ENCODE measurements around the gene PAPOLA. TPM values are rescaled to one million over a fixed set of nuclear protein-coding genes. Genes with fewer than 3 reads are reported as not detected.

Gene PAPOLA
- total RNA-seq, 6 experiments from 2014 or later, result 68.0 to 102 (median 88.1) TPM

DNA sequence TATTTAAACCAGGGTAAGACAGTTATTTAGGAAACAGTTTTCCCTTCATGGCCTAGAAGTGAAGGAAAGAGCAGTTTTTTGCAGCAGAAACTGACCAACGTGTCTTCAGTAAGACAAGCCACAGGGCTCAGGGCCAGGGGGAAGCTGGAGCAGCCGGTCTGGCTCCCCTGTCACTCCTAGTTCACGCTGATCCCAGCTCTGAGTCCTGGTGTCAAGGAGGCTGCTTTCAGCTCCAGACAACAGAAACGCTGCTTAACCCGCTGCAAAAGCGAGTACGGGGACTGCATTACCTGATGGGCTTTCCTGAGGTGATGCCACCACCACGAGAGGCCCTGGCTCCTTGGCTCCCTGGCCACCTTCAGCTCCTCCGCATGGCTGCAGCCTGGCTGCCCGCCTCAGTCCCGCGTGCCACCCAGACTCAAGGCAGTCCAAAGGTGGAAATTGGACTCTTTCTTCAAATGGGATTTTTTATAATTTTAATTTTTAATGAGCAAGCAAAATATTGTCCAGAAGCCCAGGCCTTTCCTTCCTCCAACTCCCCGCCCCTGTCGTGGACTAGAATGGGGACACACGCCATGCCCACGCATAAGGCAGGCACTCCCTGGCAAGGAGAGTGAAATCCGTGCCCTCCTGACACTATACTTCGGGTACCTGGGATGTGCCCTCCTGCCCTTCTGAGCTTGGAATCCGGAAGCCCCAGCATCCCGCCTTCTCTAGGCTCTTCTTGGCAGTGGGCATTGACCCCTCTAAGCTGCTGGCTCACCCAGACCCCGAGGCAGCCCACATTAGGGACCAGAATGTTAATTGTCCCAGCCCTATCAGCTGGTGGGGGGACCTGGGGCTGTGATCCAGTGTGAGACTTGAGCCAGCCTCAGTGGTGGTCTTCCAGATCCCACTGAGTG lies 85.0 kb downstream of the PAPOLA start:
- H3K27me3 ChIP-seq, result peaks cover 0 to under 1% of the 10 kb centered on the region in 2 donors
- ATAC-seq (no peak), DNase-seq (no peak)
- no peak overlapping the region for H3K4me3 ChIP-seq
- no peaks in the 10 kb centered on the region for H3K36me3 ChIP-seq
- no peaks in the 10 kb centered on the region for H3K4me1 ChIP-seq
- no peak overlapping the region for H3K27ac ChIP-seq
- TF ChIP-seq POLR2A (IDR thresholded peaks at IDR 0.05), result no peak
- TF ChIP-seq, protein P1, sequence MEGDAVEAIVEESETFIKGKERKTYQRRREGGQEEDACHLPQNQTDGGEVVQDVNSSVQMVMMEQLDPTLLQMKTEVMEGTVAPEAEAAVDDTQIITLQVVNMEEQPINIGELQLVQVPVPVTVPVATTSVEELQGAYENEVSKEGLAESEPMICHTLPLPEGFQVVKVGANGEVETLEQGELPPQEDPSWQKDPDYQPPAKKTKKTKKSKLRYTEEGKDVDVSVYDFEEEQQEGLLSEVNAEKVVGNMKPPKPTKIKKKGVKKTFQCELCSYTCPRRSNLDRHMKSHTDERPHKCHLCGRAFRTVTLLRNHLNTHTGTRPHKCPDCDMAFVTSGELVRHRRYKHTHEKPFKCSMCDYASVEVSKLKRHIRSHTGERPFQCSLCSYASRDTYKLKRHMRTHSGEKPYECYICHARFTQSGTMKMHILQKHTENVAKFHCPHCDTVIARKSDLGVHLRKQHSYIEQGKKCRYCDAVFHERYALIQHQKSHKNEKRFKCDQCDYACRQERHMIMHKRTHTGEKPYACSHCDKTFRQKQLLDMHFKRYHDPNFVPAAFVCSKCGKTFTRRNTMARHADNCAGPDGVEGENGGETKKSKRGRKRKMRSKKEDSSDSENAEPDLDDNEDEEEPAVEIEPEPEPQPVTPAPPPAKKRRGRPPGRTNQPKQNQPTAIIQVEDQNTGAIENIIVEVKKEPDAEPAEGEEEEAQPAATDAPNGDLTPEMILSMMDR (IDR thresholded peaks at IDR 0.05), result no peak
- H3K9me3 ChIP-seq, result no peaks in the 10 kb centered on the region
- intact Hi-C loops (cut with DNase I), result loop anchor here in 1 of 2 donors (10.0 kb wide), 1 partner anchor 138 kb away; no protein-coding TSS in a partner anchor
- 87% methylated on average over 5 of the region's 21 CpGs for WGBS (ENCODE audit: insufficient coverage, low coverage, low lambda C conversion rate, missing lambda C conversion rate)

DNA sequence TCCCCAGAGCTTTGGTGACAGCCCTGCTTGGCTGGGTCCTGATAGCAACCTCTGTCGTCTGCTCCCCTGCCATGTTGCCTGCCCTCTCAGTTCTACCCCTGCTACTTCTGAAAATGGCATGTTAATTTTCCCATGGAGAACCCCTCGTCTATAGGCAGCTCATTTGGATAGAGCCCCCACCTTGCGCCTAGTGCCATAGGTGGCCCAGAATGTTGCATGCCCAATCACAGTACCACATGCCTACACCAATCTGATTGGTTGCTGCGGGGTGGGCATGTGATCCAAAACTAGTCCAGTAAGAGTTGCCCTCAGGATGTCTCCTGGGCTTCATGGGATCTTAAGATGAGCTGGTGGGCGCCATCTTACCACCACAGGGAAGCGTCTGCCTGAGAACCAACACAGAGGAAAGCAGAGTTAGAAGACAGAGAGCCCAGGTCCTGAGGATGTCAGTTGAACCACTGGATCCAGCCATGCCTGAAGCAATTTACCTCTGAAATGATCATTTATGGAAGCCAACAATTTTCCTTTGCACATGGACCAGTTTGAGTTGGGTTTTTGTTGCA lies 85.7 kb downstream of the PAPOLA start:
- DNase-seq, result no peak
- intact Hi-C loops (cut with DNase I), result loop anchor here in 1 of 2 donors (10.0 kb wide), 1 partner anchor 137 kb away; no protein-coding TSS in a partner anchor
- ATAC-seq, result no peak
- Histone ChIP-seq H3K36me3 (no peaks in the 10 kb centered on the region), H3K4me1 (no peaks in the 10 kb centered on the region), H3K9me3 (no peaks in the 10 kb centered on the region), H3K27me3 (peaks cover 0 to 8% of the 10 kb centered on the region in 2 donors), H3K27ac (no peak overlapping the region), H3K4me3 (no peak overlapping the region)
- no peak for TF ChIP-seq POLR2A (IDR thresholded peaks at IDR 0.05)
- TF ChIP-seq, protein P1 (IDR thresholded peaks at IDR 0.05), result no peak
- WGBS (ENCODE audit: insufficient coverage, low coverage, low lambda C conversion rate, missing lambda C conversion rate), result no CpG with 5 or more reads among the region's 6 CpGs

DNA sequence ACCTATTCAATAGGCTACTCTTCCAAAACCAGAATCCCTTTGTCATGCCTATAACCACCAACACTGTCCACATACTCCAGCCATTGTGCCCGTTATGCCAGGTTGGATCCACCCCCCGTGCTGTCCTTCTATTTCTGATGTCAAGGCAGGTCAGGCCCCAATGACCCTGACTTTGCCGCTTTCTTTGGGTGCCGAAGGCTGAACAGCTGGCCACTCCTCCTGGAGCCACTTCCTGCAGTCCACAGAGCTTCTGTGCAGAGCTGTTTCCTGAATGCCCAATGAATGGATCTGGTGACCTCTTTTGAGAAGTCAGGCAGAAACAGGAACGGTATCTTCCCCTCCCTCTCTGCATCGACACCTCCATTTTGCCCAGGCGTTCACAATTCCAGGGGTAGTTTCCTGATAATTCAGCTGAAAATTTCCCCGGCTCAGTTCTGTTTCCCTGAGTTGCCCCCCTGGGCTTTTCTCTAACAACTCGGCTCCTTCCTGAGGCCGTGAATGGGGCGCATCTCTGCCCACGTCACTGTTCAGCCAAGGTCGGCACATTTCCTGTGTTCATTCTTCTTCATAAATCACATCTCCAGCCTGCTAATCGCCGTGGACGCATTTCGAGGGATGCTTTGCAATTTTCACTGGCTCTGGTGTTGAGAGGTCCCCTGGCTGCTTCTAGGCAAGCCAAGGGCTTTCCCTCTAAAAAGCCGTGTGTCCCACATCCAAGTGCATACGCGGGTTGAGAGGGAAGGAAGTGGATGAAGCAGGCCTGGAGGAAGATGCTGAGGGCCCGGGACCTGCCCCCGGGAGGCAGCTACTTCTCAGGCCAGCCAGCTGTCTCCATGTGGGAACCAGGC lies 86.5 kb downstream of the PAPOLA start:
- Histone ChIP-seq H3K36me3 (no peaks in the 10 kb centered on the region), H3K27me3 (peaks cover 0 to 14% of the 10 kb centered on the region in 2 donors), H3K4me3 (no peak overlapping the region), H3K27ac (no peak overlapping the region), H3K9me3 (no peaks in the 10 kb centered on the region), H3K4me1 (no peaks in the 10 kb centered on the region)
- DNase-seq (no peak), ATAC-seq (no peak)
- WGBS (ENCODE audit: insufficient coverage, low coverage, low lambda C conversion rate, missing lambda C conversion rate), result 45% methylated on average over 20 of the region's 22 CpGs
- intact Hi-C loops (cut with DNase I), result loop anchor here in 1 of 2 donors (10.0 kb wide), 1 partner anchor 136 kb away; no protein-coding TSS in a partner anchor
- no peak for TF ChIP-seq POLR2A (IDR thresholded peaks at IDR 0.05)
- TF ChIP-seq, protein P1 (IDR thresholded peaks at IDR 0.05), result no peak

DNA sequence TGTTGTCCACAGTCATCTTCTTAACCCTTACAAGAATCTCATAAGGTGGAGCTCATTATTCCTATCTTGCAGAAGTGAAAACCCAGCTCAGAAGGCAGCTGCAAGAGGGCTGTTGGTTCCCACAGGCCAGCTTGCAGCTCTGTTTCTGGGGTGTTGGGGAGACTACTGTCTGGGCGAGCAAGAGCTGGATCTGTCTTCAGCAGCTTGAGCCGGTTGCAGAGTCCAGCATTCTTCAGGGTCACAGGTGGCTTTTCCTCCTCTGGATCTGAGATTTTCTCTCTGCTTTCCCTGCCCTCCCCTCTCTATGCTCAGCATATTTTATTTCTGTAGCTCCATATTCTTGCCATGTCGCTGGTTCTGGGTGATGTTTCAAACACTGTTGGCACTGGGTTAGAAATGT lies 87.4 kb downstream of the PAPOLA start:
- Histone ChIP-seq H3K4me1 (no peaks in the 10 kb centered on the region), H3K9me3 (no peaks in the 10 kb centered on the region), H3K27me3 (peaks cover 0 to 14% of the 10 kb centered on the region in 2 donors), H3K27ac (no peak overlapping the region), H3K36me3 (no peaks in the 10 kb centered on the region), H3K4me3 (no peak overlapping the region)
- 50% methylated on average over 1 of the region's 3 CpGs for WGBS (ENCODE audit: insufficient coverage, low coverage, low lambda C conversion rate, missing lambda C conversion rate)
- DNase-seq (no peak), ATAC-seq (no peak)
- TF ChIP-seq, protein P1 (IDR thresholded peaks at IDR 0.05), result no peak
- TF ChIP-seq POLR2A (IDR thresholded peaks at IDR 0.05), result no peak
- intact Hi-C loops (cut with DNase I), result loop anchor here in 1 of 2 donors (10.0 kb wide), 1 partner anchor 135 kb away; no protein-coding TSS in a partner anchor
